Breast epithelium (tissue), 4 donors: ENCODE results near the gene AHNAK2. TPM values are rescaled to one million over a fixed set of nuclear protein-coding genes. Genes with fewer than 3 reads are reported as not detected.

Experiments used
- DNase-seq, 2 donors: peaks; one replicate each; pipeline ENCODE4 v3.0.0-alpha.2; 2019; ENCODE audit warnings: low spot score in 2 of 2
- H3K27ac ChIP-seq, 2 donors: fragments of 200-600 bp; sonication (generic) in 1 of 2; one replicate each; pipeline ENCODE4 v1.5.1; 2016 to 2019; ENCODE audit warnings: mild to moderate bottlenecking in 1 of 2
- H3K27me3 ChIP-seq, 2 donors: fragments of 200-600 bp; sonication (generic) in 1 of 2; one replicate each; pipeline versions ENCODE4 v1.5.1 to v1.6.0; 2017 to 2019; ENCODE audit warnings: control low read depth in 1 of 2, mild to moderate bottlenecking in 1 of 2
- H3K36me3 ChIP-seq: fragments of 200-600 bp; one replicate; pipeline ENCODE4 v1.5.1; 2019
- H3K4me1 ChIP-seq, 2 donors: fragments of 200-600 bp; sonication (generic); one replicate each; pipeline ENCODE4 v1.5.1; 2016 to 2019; ENCODE audit warnings: control low read depth in 1 of 2
- H3K4me3 ChIP-seq, 3 donors: fragments of 200-600 bp; sonication (generic); 1 replicate in 2 of 3; 2 replicates in 1 of 3; pipeline ENCODE4 v1.5.1; 2016 to 2019; ENCODE audit warnings: mild to moderate bottlenecking in 3 of 3, moderate library complexity in 2 of 3
- H3K9me3 ChIP-seq, 2 donors: fragments of 200-600 bp; sonication (generic) in 1 of 2; one replicate each; pipeline ENCODE4 v1.5.1; 2016 to 2019; ENCODE audit warnings: control low read depth in 1 of 2
- CTCF ChIP-seq, 3 donors: fragments of 450-650 bp; IDR thresholded peaks; one replicate each; pipeline ENCODE4 v1.5.1; 2016 to 2017; ENCODE audit warnings: antibody characterized with exemption in 3 of 3, mild to moderate bottlenecking in 3 of 3, moderate library complexity in 3 of 3
- POLR2A ChIP-seq: fragments of 450-650 bp; IDR thresholded peaks from one replicate; pipeline ENCODE4 v1.6.1; 2016; ENCODE audit warnings: antibody characterized with exemption, mild to moderate bottlenecking, moderate library complexity
- POLR2AphosphoS5 ChIP-seq, 3 donors: sonication (generic); formaldehyde crosslinking; IDR thresholded peaks; one replicate each; pipeline ENCODE4 v1.6.1; 2017; ENCODE audit warnings: antibody characterized with exemption in 3 of 3
- intact Hi-C: fragments of 100-400 bp; cut with DNase I; formaldehyde crosslinking; loops from one replicate; pipeline ENCODE4 v1.15.1; 2023; ENCODE audit warnings: low total_unique reads
- total RNA-seq, 3 donors: library from RNA; depleted of rRNA; stranded (reverse); fragments of >200 nt; gene quantifications; one replicate each; pipeline ENCODE4 v1.1.0, GENCODE V29; 2016

The AHNAK2 gene
- total RNA-seq, 3 donors from 2014 or later, result 15.1 to 46.7 (median 19.3) TPM

GRCh38 chr14:104903990-104904389, 74.2 kb downstream of the AHNAK2 start:
- Histone ChIP-seq H3K27ac (no peak overlapping the region), H3K4me3 (no peak overlapping the region), H3K27me3 (peaks cover 0 to 7% of the 10 kb centered on the region in 2 donors), H3K4me1 (no peaks in the 10 kb centered on the region), H3K36me3 (no peaks in the 10 kb centered on the region), H3K9me3 (no peaks in the 10 kb centered on the region)
- intact Hi-C loops, result loop anchor here (10.0 kb wide), 1 partner anchor 1129 kb away; no protein-coding TSS in a partner anchor
- no peak for DNase-seq
- TF ChIP-seq POLR2AphosphoS5 (IDR thresholded peaks at IDR 0.05), result no peak
- TF ChIP-seq POLR2A, result no peak
- TF ChIP-seq CTCF (IDR thresholded peaks at IDR 0.05), result no peak

GRCh38 chr14:104900639-104901512, 77.3 kb downstream of the AHNAK2 start:
- no peak overlapping the region for H3K4me3 ChIP-seq
- peaks cover 0 to 7% of the 10 kb centered on the region in 2 donors for H3K27me3 ChIP-seq

GRCh38 chr14:104899781-104900180, 78.4 kb downstream of the AHNAK2 start:
- Histone ChIP-seq H3K27me3 (peaks cover 0 to 5% of the 10 kb centered on the region in 2 donors), H3K4me3 (no peak overlapping the region), H3K27ac (no peak overlapping the region), H3K4me1 (no peaks in the 10 kb centered on the region), H3K36me3 (no peaks in the 10 kb centered on the region), H3K9me3 (no peaks in the 10 kb centered on the region)
- no peak for TF ChIP-seq CTCF (IDR thresholded peaks at IDR 0.05)
- no peak for TF ChIP-seq POLR2AphosphoS5 (IDR thresholded peaks at IDR 0.05)
- no peak for DNase-seq
- intact Hi-C loops, result loop anchor here (10.0 kb wide), 1 partner anchor 1125 kb away; no protein-coding TSS in a partner anchor

More at GRCh38 chr14:104900639-104901512, 77.3 kb downstream of the AHNAK2 start:
- no peak for DNase-seq
- no peaks in the 10 kb centered on the region for H3K36me3 ChIP-seq
- no peaks in the 10 kb centered on the region for H3K4me1 ChIP-seq
- no peak overlapping the region for H3K27ac ChIP-seq
- no peak for TF ChIP-seq CTCF (IDR thresholded peaks at IDR 0.05)
- TF ChIP-seq POLR2A, result no peak
- TF ChIP-seq POLR2AphosphoS5 (IDR thresholded peaks at IDR 0.05), result no peak
- intact Hi-C loops, result loop anchor here (10.0 kb wide), 1 partner anchor 1126 kb away; no protein-coding TSS in a partner anchor
- H3K9me3 ChIP-seq, result no peaks in the 10 kb centered on the region

GRCh38 chr14:104898870-104899510, 79.2 kb downstream of the AHNAK2 start:
- DNase-seq, result no peak
- H3K27ac ChIP-seq, result no peak overlapping the region
- no peaks in the 10 kb centered on the region for H3K9me3 ChIP-seq
- H3K4me3 ChIP-seq, result no peak overlapping the region
- TF ChIP-seq POLR2A, result no peak
- TF ChIP-seq CTCF (IDR thresholded peaks at IDR 0.05), result no peak
- TF ChIP-seq POLR2AphosphoS5 (IDR thresholded peaks at IDR 0.05), result no peak
- no peaks in the 10 kb centered on the region for H3K4me1 ChIP-seq
- no peaks in the 10 kb centered on the region for H3K36me3 ChIP-seq
- intact Hi-C loops, result no loop called here
- no peaks in the 10 kb centered on the region for H3K27me3 ChIP-seq

- TF ChIP-seq CTCF (IDR thresholded peaks at IDR 0.05), result no peak
- no peak for TF ChIP-seq POLR2AphosphoS5 (IDR thresholded peaks at IDR 0.05)
- no peak for TF ChIP-seq POLR2A
Measured at GRCh38 chr14:104898195-104898558, 80.0 kb downstream of the AHNAK2 start.

More at GRCh38 chr14:104898195-104898558, 80.0 kb downstream of the AHNAK2 start:
- Histone ChIP-seq H3K27me3 (no peaks in the 10 kb centered on the region), H3K4me1 (no peaks in the 10 kb centered on the region), H3K36me3 (no peaks in the 10 kb centered on the region), H3K9me3 (no peaks in the 10 kb centered on the region), H3K27ac (no peak overlapping the region), H3K4me3 (no peak overlapping the region)
- DNase-seq, result no peak
- intact Hi-C loops, result no loop called here
